NCI-H146 treated with DMSO at 0.1 percent for 48 hours (cell line): Measurements from ENCODE around the gene NTN1.
"Not testable (repeated sequence)": the region's sequence is repeated elsewhere in the genome, so short reads cannot be mapped to it uniquely, and the experiment has no call there.

Experiments
- DNase-seq: peaks from one replicate; lab custom pipeline; 2025; ENCODE audit not compliant: unreplicated experiment; lab: John Stamatoyannopoulos, UW

The NTN1 gene

DNA sequence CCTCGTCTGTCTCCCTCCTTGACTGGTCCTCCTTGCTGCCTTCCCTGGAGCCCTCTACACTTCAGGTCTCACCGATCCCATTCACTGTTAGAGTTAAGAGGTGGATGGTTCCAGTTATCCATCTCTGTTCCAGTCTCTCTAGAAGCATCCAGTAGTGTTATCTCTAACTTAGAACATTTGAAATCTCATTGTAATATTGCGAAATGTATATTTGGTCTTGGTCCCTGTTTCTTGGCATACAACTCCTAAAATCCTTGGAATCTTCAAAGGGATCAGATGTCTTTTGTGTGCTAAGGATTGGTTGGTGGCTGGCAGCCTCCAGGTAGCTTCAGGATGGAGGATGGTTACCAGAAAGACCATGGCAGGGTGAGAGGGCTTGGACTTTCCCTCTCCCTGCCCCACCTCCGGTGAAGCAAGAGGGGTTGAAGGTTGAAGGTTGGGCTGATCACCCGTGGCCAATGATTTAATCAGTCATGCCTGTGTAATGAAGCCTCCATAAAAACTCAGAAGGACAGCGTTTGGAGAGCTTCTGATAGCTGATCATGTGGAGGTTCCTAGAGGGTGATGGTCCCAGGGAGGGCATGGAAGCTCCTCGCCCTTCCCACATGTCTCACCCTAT lies 59.1 kb downstream of the NTN1 start:
- DNase-seq: no peak

DNA sequence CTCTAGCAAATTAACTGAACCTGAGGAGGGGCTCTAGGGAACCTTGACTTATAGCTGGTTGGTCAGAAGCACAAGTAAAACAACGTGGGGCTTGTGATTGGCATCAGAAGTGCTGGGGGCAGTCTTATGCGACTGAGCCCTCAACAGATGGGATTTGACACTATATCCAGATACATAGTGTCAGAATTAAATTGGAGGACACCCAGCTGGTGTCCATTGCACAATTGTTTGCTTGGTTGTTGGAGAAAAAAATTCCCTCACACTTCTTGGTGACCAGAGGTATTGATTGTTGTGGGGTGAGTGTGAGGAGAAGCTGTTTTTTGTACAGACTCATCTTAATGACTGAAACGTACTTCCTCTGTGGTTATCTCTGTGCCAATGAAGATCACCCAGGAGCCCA lies 59.7 kb downstream of the NTN1 start:
- no peak for DNase-seq

DNA sequence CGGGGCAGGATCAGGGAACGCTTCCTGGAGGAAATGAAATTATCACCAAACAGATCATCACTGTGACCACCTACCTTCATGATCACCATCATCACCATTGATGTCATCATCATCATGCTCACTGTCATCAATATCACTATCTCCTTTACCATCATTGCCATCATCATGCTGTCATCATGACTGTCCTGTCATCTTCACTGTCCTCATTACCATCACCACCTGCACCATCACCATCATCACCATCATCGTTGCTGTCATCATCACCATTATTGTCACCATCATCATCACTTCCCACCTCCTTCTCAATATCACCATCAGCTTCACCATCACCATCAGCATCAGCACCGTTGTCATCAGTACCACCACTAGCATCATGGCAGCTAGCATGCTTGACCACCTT lies 65.3 kb downstream of the NTN1 start:
- no peak for DNase-seq

DNA sequence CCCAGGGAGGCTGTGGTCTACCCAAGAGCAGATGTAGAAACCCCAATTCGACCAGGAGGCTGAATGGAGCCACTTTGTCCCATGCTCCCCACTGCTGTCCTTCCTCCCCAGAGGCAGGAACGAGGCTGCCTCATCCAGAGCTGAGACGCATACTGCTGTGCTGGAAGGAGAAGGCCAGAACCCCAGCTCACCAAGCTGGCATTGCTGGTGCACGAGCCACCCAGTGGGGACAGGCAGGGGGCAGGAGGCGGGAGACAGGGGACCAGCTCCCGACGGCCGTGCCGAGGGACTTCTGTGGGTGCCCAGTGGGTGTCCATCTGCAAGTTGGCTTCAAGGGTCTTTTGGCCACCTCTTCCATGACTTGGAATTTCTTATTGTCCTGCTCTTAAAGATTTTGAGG lies 66.6 kb downstream of the NTN1 start:
- DNase-seq: no peak

DNA sequence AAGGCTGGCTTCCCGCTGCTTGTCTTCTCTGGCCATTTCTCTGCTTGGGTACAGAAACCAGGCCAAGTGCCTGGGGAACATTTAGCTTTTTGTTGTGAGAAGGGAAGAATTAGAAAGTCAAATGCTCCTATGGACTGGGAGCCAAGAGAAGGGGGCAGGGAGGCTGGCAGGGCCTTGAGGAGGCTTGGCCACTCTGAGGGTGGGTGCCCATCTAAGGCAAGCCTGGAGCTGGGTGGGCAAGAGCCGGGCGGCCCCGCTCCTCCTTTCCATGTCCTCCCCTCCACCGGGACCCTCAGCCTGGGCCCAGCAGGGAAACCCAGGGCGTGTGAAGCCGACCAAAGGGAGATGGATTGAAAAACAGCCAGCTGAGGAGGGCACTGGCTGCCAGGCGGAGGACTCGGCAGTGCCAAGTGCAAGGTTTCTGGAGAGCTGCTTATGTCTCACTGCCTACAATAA lies 69.4 kb downstream of the NTN1 start:
- no peak for DNase-seq

DNA sequence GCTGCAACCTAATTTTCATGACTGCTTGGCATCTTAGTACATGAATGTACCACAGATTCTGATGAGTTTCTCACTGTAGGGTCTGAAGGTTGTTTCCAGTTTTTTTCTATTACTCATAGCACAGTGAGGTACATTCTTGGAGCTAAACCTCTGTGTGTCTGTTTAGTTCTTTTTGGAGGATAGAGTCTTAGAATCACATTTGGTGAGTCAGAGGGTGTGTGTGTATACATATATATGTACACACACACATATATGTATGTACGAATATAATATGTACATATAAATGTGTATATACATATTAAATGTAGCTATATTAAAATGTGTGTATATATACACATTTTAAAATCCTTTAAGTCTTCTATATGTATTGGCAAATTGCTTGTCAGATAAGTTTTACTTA lies 72.9 kb downstream of the NTN1 start:
- no peak for DNase-seq

DNA sequence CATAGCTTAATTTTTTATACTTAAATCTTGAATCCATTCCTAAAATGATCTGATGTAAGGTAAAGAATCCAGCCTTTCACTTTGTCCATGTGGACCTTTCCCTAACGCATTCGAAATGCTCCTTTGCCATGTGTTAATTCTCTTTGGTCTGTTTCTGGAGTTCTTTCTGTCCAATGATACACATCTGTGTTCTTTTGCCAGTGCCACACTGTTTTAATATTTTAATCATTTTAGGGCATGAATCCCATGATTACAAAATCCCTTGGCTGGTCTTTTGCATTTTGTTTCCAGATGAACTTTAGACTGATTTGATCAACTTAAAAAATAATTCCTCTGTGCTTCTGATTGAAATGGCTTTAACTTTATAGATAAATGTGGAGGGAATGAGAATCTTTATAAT lies 74.1 kb downstream of the NTN1 start:
- DNase-seq: no peak

DNA sequence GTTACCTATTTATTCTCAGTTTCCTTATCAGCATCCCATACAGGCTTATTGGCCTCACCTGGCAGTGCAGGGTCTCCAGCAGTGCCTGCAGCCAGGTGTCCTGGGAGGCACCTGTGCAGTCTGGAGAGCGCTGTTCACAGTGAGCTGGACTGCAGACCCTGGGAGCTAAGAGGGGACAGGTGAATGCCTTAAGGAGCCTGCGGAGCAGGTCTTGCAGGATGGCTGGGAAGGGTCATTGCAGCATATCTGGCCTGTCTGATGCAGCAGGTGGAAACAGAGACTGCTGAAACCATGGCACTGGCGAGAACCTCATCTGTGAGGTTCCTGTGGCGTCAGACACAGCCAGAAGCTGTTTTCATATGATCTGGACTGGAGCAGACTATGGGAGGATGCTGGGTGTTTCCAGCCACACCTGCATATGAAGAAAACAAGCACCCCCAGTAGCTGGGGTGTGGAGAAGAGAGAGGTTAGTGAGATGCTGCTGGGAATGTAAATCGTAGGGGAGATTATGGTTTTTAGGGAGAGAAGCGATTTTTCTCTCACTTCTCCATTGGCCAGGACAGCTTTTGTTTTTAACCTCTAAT lies 77.0 kb downstream of the NTN1 start:
- peak; percentile 77 for DNase-seq

DNA sequence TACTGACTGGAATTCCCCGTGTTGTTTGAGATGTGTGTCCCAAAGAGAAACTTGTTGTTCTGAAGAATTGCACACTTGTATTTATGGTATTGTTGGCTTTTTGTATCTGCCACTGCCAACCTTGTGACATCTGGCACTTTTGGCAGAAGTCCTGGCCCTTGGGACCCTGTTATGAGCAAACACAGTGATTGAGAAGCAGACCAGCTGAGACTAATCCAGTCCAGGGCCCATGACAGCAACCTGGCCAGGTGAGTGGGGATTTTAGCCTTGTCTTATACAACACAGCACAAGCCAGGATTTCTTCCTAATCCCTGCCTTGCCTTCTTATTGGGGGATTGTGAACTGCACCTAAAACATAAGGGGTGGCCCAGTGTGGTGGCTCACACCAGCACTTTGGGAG lies 80.0 kb downstream of the NTN1 start:
- no peak for DNase-seq

DNA sequence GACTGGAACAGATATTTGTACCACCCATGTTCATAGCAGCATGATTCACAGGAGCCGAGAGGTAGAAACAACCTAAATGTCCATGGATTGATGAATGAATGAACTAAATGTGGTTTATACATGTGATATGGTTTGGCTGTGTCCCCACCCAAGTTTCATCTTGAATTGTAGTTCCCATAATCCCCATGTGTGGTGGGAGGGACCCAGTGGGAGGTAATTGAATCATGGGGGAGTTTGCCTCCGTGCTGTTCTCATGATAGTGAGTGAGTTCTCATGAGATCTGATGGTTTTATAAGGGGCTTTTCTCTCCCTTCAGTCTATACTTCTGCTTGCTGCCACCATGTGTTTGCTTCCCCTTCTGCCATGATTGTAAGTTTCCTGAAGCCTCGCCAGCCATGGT lies 81.9 kb downstream of the NTN1 start:
- DNase-seq: not testable (repeated sequence)

DNA sequence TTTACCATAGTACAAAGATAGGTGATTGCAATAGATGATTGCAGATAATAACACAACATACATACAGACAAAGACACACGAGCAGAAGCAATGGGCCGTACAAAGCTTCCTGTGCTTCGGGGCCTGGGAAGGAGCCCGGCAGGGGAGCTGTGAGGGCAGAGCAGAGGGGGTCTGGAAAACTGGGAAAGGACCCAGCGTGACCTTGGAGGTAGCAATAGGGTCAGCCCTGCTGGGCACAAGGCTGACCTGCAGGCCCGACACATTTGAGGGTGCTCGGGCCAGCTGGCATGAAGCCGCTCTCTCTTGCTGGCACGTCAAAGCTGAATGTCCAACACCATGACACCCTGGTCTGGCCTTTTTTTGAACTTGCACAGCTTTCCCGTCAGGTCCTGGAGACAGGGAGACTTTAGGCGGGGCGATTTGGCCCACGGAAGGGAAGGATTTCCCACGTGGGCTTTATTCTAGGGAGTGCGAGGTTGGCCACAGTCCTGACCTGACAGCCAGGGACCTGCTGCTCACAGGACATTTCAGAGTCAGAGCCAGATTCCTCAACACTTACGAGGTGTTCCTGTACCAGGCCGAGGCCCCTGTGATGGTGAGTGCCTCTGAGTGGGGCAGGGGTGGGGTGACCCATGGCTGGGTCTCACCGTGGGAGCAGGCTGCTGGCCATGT lies 83.2 kb downstream of the NTN1 start:
- no peak for DNase-seq

DNA sequence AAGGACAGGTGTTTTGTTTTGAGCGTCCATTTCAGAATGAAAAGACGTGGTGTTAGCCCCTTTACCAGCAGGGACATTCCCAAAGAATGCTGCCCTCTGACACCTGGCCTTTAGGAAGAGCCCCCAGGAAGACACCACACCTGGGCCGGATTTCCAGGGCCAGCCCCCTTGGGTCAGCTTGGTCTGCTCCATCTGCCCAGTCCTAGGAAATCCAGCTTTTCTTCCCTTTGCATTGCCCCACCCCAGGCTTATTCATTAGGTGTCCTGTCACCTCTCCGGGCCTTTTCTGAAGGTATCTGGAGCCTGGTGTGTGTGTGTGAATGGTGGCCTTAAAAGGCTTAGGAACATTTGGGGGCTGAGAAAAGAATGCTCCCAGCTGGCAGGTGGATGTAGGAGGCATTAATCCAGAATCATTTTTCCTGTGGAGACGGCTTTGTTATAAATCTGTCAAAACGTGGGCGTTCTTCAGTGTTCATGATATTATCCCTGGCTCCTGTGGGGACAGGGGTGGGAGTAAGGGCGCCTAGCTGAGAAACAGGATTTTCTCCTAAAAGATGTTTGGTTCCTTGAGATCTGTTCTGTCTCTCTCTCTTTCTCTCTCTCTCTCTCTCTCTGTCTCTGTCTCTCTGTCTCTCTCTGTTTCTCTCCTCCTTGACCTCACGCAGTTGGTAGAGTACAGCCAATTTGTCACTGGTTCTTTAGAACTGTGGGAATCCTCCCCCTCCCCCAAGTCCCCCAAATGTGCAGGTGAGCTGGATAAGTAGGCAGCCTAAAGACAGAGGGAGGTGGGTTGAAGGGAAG lies 84.0 kb downstream of the NTN1 start:
- DNase-seq: no peak

DNA sequence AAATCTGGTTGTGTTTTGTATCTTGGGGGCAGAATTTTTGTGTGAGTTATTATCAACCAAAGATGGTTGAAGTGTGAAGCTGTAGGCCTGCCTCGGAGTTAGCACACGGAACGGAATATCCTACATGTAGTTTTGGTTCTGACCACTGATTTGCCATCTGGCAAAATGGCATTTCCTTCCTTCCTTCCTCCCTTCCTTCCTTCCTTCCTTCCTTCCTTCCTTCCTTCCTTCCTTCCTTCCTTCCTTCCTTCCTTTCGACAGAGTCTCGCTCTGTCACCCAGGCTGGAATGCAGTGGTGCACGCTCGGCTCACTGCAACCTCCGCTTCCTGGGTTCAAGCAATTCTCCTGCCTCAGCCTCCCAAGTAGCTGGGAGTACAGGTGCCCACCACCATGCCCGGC lies 85.0 kb downstream of the NTN1 start:
- not testable (repeated sequence) for DNase-seq

DNA sequence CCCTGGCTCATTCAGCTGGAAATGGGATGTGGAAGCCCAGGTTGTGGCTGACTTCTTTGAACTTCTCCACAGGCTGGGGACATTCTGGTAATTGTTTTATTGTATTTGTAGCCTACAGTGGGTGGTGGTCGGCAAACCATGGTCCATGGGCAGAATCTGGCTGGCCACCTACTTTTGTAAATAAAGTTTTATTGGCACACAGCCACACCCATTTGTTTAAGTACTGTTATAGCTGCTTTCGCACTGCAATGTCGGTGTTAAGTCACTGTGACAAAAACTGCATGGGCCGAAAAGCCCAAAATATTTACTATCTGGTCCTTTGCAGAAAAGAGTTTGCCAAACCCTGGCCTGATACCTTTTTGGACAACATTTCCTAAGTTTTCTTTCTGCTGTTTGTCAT lies 86.2 kb downstream of the NTN1 start:
- no peak for DNase-seq

DNA sequence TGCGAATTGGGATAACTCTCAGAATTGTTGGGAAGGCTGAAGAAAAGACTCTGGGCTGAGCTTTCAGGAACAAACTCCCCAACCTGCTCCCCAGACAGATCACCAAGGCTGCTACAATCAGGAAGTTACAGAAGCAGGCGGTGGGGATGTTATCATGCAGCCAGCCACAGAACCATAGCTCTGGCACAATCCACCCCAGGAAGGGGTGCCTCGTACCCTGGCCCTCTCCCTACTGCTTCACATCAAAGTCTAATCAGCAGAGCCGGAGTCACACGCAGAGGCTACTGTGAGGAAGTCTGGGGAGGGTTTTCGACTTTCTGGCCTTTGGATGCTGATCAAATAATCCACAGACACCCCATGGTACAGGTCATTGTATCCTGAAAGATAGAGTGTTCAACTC lies 86.8 kb downstream of the NTN1 start:
- DNase-seq: no peak

DNA sequence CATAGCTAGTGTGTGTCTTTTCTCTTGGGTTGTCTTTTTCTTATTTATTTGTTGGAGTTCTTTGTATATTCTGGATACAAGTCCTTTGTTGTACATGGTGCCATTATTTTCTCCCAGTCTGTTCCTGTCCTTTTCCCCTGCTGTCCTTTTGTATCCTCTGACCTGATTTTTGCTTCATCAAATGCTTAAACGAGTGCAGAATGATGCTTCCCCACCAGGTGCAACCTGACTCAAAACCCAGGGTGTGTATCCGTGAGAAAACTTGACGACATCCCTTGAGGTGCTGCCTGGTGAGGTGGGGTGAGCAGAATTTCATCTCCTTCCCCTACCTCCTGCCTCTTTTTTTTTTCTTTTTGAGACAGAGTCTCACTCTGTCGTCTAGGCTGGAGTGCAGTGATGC lies 88.6 kb downstream of the NTN1 start:
- DNase-seq: no peak

DNA sequence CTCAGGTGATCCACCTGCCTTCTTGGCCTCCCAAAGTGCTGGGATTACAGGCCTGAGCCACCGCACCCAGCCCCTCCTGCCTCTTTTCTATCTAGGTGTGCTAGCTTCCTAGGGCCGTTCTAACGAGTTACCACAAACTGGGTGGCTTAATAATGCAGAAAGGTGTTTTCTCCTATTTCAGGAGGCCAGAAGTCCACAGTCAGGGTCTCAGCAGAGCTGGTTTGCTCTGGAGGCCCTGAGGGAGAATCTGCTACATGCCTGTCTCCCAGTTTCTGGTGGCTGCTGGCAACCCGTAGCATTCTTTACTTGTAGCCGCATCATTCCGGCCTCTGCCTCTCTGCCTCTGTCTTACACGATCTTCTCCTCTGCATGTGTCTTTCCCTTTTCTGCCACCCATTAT lies 89.2 kb downstream of the NTN1 start:
- no peak for DNase-seq

DNA sequence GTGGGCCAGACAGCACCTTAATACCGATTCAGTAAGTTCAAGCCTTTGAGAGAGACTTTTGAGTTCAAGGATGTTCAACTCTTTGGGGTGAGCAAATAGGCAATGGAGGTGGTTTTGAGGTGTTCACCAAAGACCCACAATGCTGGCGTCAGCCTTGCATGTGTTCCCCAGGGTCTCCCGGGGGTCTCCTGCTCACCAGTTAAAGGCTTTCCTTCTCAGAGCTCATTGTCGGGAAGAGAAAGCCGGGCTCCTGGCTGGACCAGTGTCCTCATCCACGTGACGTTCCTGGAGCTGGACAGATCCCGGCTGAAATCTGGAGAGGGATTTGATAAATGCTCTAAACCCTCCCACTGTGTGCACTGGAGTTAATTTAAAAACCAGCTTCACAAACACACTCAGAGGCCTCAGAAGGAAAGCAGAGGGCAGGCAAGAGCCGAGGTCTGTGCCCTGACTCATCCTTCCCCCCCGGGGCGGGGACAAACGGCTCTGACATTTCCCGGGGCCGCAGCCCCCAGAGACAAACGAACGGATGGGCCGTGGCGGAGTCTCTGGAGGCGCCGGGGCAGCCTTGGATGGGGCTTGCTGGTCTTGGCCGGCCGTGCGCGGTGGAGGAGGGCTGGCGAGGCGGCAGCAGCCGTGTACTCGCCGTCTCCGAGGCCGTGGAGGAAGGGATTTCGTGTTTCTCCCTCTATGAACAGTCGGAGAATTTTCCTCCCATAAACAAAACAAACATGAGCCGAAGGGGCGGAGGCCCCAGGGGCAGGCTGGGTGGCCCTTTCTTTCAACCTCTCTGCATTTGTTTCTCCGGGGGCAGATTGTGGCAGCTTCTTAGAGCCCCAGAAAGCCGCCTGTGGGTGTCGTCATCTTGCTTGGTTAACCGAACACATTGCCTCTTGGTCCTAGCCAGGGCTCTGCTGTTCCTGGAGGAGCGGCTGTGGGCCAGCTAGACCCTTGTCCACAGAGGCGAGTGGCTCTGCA lies 94.2 kb downstream of the NTN1 start:
- DNase-seq: no peak

DNA sequence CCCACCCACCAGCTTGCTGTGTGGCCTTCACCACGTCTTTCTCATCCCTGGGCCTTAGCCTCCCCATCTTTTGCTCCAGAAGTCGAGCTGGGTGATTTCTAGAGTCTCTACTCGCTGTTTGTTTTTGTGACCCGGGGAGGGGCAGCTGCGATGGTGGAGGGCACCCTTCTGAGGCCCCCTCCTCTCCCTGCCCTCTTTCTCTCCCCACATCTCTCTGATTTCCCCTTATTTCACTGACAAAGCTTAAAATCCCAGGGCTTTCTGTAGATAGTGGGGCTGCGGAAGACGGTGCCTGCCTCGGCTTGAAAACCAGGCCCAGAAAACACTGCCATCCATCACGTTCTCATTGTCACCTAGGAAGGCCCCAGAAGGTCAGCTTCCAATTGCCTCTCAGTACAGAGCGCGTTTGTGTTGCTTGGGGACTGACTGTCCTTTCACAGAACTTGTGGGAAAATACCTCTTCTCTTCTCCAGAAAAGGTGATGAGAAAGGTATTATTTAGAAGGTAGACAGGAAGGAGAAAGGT lies 95.1 kb downstream of the NTN1 start:
- DNase-seq: no peak

DNA sequence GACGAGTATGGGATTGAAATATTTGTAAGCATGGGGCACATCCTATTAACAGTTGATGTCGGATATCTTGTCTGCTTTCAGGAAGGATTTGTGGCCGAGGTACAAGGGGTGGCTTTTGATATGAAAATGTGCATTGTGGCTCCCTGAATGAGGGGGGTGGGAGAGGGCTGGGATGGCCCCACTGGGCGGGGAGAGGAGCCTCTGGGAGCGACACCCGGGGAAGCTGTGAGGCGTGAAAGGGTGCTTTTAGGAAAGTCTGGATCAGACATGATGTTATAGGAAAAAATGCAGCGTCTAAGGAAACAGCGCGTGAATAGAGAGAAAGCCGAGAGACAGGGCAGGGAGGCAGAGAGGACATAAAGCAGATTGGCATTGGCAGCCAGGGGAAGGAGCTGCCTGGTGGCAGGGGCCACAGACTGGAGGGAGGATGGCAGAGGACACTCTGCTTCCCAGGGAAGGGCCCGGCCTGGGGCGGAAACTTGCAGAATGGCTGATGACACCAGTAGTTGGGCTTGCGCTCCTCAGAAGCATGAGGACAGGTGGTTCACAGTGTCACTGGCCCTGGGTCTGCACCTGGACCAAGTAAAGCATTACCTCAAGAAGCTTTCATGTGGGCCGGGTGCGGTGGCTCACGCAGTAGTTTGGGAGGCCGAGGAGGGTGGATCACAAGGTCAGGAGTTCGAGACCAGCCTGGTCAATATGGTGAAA lies 95.7 kb downstream of the NTN1 start:
- DNase-seq: no peak
